Natural killer cell (primary cell): ENCODE results near the gene CHID1. TPM values are rescaled to one million over a fixed set of nuclear protein-coding genes. Genes with fewer than 3 reads are reported as not detected.

Experiments used
- ATAC-seq, 3 donors: fragments of 150-1000 bp in 2 of 3; fragments of 200-7000 bp in 1 of 3; cut with Tn5 transposase; 1 replicate in 1 of 3; 2 replicates in 2 of 3; pipeline ENCODE4 v1.10.0; 2021; ENCODE audit warnings: mild to moderate bottlenecking in 2 of 3, moderate library complexity in 2 of 3
- DNase-seq, 2 donors: peaks; one replicate each; pipeline versions ENCODE4 v3.0.0 to v3.0.0-alpha.2; 2013 to 2021; ENCODE audit warnings: mixed read lengths in 1 of 2
- H3K27ac ChIP-seq: one replicate; pipeline ENCODE4 v1.5.1; 2013; ENCODE audit warnings: mild to moderate bottlenecking, low read length
- H3K27me3 ChIP-seq: one replicate; pipeline ENCODE4 v1.6.1; 2013; ENCODE audit warnings: low read length; ENCODE audit not compliant: control insufficient read depth, insufficient read depth
- H3K36me3 ChIP-seq: one replicate; pipeline ENCODE4 v1.6.1; 2013; ENCODE audit warnings: low read length; ENCODE audit not compliant: control insufficient read depth, insufficient read depth
- H3K4me1 ChIP-seq: one replicate; pipeline ENCODE4 v1.6.1; 2013; ENCODE audit warnings: low read length; ENCODE audit not compliant: control insufficient read depth, insufficient read depth
- H3K4me3 ChIP-seq: one replicate; pipeline ENCODE4 v1.5.1; 2013; ENCODE audit warnings: low read length
- H3K9me3 ChIP-seq: one replicate; pipeline ENCODE4 v1.6.1; 2013; ENCODE audit warnings: low read length; ENCODE audit not compliant: control insufficient read depth, insufficient read depth
- H3K27ac Mint-ChIP-seq, 2 donors: one replicate each; pipeline ENCODE4 v1.8.0; 2022; ENCODE audit warnings: mild to moderate bottlenecking in 2 of 2, mixed read lengths in 2 of 2, moderate library complexity in 1 of 2
- H3K27me3 Mint-ChIP-seq, 2 donors: one replicate each; pipeline ENCODE4 v1.8.0; 2022; ENCODE audit warnings: low read depth in 2 of 2, mixed read lengths in 2 of 2
- H3K36me3 Mint-ChIP-seq: one replicate; pipeline ENCODE4 v1.8.0; 2022; ENCODE audit warnings: mixed read lengths
- H3K4me1 Mint-ChIP-seq, 2 donors: one replicate each; pipeline ENCODE4 v1.8.0; 2022; ENCODE audit warnings: mixed read lengths in 2 of 2
- H3K4me3 Mint-ChIP-seq: one replicate; pipeline ENCODE4 v1.8.0; 2022; ENCODE audit warnings: mild to moderate bottlenecking, moderate library complexity, mixed read lengths
- H3K9me3 Mint-ChIP-seq, 2 donors: one replicate each; pipeline ENCODE4 v1.8.0; 2022; ENCODE audit warnings: mixed read lengths in 2 of 2
- WGBS: methylation state at CpG from one replicate; pipeline ENCODE4 v1.1.7; 2013; ENCODE audit warnings: missing lambda C conversion rate; ENCODE audit not compliant: insufficient coverage; 5-methylcytosine and 5-hydroxymethylcytosine counted together
- intact Hi-C: fragments of 100-400 bp; cut with micrococcal nuclease; formaldehyde crosslinking; loops from one replicate; pipeline ENCODE4 v1.14.2; 2022
- total RNA-seq, 4 donors: library from RNA; stranded (reverse); fragments of 120-200 nt in 1 of 4; gene quantifications; one replicate each; pipeline versions ENCODE4 v1.2.3 to v1.2.4, GENCODE V29; 2013 to 2022
- TF ChIP-seq, protein P1 (sequence below): fragments of 200-600 bp; IDR thresholded peaks from one replicate; pipeline ENCODE4 v1.8.0; 2022; ENCODE audit warnings: antibody characterized with exemption

Gene CHID1
- total RNA-seq, 3 donors from 2014 or later (not counting 1 experiment from before 2014, with no cell fraction given) = 32.6 to 40.3 (median 33.2) TPM

DNA sequence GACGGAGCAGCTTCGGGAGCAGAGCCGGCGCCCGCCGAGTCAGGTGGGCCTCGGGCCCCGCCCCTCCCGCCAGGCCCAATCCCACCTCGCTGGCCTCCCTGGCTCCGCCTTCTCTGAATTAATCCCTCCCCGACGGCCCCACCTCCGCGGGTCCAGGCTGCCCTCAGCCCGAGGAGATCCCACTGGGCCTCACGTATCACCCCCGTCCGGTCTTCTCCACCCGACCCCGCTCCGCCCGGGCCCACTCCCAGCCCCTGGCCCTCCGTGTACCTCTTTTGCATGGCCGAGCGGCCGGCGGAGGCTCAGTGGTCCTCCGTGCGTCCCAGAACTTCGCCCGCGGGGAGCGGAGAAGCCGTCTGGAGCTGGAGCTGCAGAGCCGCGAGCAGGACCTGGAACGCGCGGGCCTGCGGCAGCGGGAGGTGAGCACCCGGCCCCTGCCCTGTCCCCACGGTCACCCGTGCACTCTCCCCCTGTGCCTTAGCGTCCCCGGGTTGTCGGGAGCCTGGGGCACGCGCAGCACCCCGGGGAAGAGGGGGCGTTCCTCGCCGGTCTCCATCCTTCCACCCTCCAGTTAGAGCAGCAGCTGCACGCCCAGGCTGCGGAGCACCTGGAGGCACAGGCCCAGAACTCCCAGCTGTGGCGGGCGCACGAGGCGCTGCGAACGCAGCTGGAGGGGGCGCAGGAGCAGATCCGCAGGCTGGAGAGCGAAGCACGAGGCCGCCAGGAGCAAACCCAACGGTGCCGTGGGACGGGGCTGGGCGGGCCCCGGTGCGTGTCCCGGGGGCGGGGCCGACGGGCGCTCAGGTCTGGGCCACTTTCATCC is 80.1 kb downstream of the CHID1 start:
- Mint-ChIP-seq H3K27me3 (peaks cover 8 to 35% of the 10 kb centered on the region in 2 donors), H3K36me3 (no peaks in the 10 kb centered on the region), H3K9me3 (no peaks in the 10 kb centered on the region), H3K27ac (no peak overlapping the region), H3K4me1 (peaks cover 0 to 37% of the 10 kb centered on the region in 2 donors), H3K4me3 (peak overlapping the region; percentile 72)
- H3K9me3 ChIP-seq = no peaks in the 10 kb centered on the region
- DNase-seq (peak in 1 of 2 donors; percentile 79), ATAC-seq (peak; percentile 45 to 67 (median 63))
- 2% methylated on average over 78 of the region's 78 CpGs for WGBS
- TF ChIP-seq, protein P1, sequence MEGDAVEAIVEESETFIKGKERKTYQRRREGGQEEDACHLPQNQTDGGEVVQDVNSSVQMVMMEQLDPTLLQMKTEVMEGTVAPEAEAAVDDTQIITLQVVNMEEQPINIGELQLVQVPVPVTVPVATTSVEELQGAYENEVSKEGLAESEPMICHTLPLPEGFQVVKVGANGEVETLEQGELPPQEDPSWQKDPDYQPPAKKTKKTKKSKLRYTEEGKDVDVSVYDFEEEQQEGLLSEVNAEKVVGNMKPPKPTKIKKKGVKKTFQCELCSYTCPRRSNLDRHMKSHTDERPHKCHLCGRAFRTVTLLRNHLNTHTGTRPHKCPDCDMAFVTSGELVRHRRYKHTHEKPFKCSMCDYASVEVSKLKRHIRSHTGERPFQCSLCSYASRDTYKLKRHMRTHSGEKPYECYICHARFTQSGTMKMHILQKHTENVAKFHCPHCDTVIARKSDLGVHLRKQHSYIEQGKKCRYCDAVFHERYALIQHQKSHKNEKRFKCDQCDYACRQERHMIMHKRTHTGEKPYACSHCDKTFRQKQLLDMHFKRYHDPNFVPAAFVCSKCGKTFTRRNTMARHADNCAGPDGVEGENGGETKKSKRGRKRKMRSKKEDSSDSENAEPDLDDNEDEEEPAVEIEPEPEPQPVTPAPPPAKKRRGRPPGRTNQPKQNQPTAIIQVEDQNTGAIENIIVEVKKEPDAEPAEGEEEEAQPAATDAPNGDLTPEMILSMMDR = no peak
- H3K4me1 ChIP-seq = peaks cover 82% of the 10 kb centered on the region
- H3K4me3 ChIP-seq = no peak overlapping the region
- intact Hi-C loops = no loop called here
- peaks cover 19% of the 10 kb centered on the region for H3K27me3 ChIP-seq
- H3K27ac ChIP-seq = no peak overlapping the region
- H3K36me3 ChIP-seq = no peaks in the 10 kb centered on the region

DNA sequence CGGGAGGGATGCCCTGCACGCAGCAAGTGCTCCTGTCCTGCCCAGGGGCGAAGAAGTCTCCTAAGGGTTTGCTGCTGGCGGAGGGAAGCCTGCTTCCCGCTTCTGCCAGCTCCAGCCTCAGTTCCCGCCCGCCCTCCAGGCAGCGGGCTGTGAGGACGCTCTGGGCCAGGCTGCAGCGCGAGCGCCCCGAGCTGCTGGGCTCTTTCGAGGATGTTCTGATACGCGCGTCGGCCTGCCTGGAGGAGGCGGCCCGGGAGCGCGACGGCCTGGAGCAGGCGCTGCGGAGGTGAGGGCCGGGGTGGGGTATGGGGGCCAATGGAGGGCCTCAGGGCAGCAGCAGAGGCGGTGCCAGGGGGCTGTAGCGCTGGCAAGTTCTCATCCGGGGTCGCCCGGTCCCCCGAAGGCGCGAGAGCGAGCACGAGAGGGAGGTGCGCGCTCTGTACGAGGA is 80.7 kb downstream of the CHID1 start:
- Histone ChIP-seq H3K27ac (no peak overlapping the region), H3K4me3 (no peak overlapping the region), H3K27me3 (peaks cover 19% of the 10 kb centered on the region), H3K36me3 (peaks cover 4% of the 10 kb centered on the region), H3K4me1 (peaks cover 76% of the 10 kb centered on the region), H3K9me3 (no peaks in the 10 kb centered on the region)
- intact Hi-C loops = no loop called here
- Mint-ChIP-seq H3K4me3 (peak overlapping the region; percentile 72), H3K27me3 (peaks cover 8 to 35% of the 10 kb centered on the region in 2 donors), H3K36me3 (no peaks in the 10 kb centered on the region), H3K27ac (no peak overlapping the region), H3K4me1 (peaks cover 0 to 37% of the 10 kb centered on the region in 2 donors), H3K9me3 (no peaks in the 10 kb centered on the region)
- peak in 1 of 3 donors; percentile 5 for ATAC-seq
- no peak for DNase-seq
- 3% methylated on average over 39 of the region's 39 CpGs for WGBS
- TF ChIP-seq, protein P1 = no peak

DNA sequence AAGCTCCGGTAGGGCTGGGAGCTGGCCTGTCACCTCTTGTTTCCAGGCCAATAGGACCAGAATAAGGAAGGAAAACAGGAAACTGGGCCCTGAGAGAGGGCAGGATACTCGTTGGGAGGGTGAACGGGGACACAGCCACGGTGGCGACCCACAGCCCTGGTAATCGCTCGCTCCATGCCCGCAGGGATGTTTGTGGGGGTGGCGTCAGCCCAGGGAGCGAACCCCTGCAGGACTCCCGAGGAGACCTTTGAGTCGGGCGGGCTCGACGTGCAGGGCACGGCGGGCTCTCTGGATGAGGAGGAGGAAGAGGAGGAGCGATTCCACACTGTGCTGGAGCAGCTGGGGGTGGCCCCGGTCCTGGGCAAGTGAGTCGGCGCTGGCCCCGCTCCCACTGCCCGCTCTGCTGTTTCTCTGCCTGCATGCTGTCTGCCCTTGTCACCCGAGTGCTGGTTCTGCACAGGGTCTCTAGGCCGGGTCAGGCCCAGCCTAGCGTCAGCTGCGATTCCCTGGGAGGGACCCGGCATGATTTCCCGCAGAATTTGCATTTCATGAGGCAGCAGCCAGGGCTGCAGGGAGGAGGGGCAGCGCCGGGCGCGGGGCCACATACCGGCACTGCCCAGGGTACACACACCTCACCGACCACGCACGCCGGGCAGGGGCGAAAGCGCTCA is 81.3 kb downstream of the CHID1 start:
- Mint-ChIP-seq H3K27me3 (peaks cover 8 to 35% of the 10 kb centered on the region in 2 donors), H3K9me3 (no peaks in the 10 kb centered on the region), H3K4me3 (peak overlapping the region; percentile 72), H3K27ac (no peak overlapping the region), H3K4me1 (peaks cover 0 to 37% of the 10 kb centered on the region in 2 donors), H3K36me3 (no peaks in the 10 kb centered on the region)
- DNase-seq (no peak), ATAC-seq (no peak)
- no peaks in the 10 kb centered on the region for H3K9me3 ChIP-seq
- intact Hi-C loops = no loop called here
- H3K4me1 ChIP-seq = peaks cover 70% of the 10 kb centered on the region
- H3K4me3 ChIP-seq = no peak overlapping the region
- 16% methylated on average over 40 of the region's 40 CpGs for WGBS
- peaks cover 6% of the 10 kb centered on the region for H3K36me3 ChIP-seq
- H3K27ac ChIP-seq = no peak overlapping the region
- peaks cover 19% of the 10 kb centered on the region for H3K27me3 ChIP-seq
- TF ChIP-seq, protein P1 = no peak
